HL-60 (cell line): ENCODE data around the gene CKAP2L.

Experiments used
- CTCF ChIP-seq: IDR thresholded peaks from one replicate; pipeline ENCODE4 v1.5.1; 2011; ENCODE audit warnings: low read length, control low read depth, inconsistent platforms; ENCODE audit not compliant: insufficient read depth
- POLR2AphosphoS5 ChIP-seq: IDR thresholded peaks from 2 replicates; pipeline ENCODE4 v1.6.1; 2012; ENCODE audit warnings: low read depth
- SPI1 ChIP-seq: IDR thresholded peaks from 2 replicates; pipeline ENCODE4 v1.6.1; 2012; ENCODE audit warnings: low read depth, mild to moderate bottlenecking, borderline replicate concordance

DNA sequence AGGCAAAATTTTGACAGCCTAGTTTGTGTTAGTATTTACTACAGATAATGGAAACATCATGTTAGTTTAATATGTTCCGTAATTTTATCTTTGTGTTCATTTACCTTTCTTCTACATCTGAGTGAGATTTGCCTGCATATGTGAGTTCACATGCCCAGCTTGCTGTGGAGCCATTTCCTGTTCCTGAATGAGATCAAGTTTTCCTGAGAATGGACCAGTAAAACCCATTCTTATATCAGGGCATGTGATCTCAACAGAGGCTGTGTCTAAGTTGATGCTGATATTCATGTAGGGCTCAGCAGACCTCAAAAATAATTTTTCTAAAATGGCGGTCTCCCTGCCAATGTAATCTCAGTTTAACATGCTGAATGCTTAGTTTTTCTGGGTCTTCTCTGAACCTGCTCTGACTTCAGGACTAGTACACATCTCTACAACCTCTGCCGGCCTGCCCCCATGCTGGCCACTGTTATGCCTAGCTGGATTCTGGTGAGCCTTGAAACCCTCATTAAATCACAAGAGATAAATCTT is 18.8 kb upstream of the CKAP2L start:
- TF ChIP-seq CTCF: no peak
- TF ChIP-seq POLR2AphosphoS5: no peak
- no peak for TF ChIP-seq SPI1
